GM12878 (cell line): ENCODE data around the gene CACNA2D3. TPM values are rescaled to one million over a fixed set of nuclear protein-coding genes. Genes with fewer than 3 reads are reported as not detected.

Source experiments
- ATAC-seq: fragments of 200-7000 bp; cut with Tn5 transposase; 3 replicates; pipeline ENCODE4 v1.9.1; 2020; ENCODE audit warnings: mild to moderate bottlenecking, moderate library complexity
- BruUV-seq: library from RNA; stranded (reverse); fragments of 400-500 nt; replicated peaks from 2 replicates; lab custom pipeline; 2021; lab: Mats Ljungman, UMichigan
- CTCF ChIA-PET: fragments of 300-600 bp; sonication (Branson Sonifier 250); formaldehyde crosslinking; extraction: SDS; loops from one replicate; lab custom pipeline; 2021; ENCODE audit warnings: inconsistent platforms; lab: Yijun Ruan, JAX
- POLR2A ChIA-PET: fragments of 350-600 bp; formaldehyde crosslinking; extraction: SDS; loops from one replicate; lab custom pipeline; 2021; ENCODE audit warnings: inconsistent platforms; lab: Charles Lee
- RAD21 ChIA-PET: fragments of 300-600 bp; sonication (Branson Sonifier 250); formaldehyde crosslinking; loops from one replicate; lab custom pipeline; 2023; ENCODE audit warnings: antibody characterized with exemption; ENCODE audit not compliant: unreplicated experiment; lab: Charles Lee
- SMC1A ChIA-PET: fragments of 300-600 bp; sonication (Branson Sonifier 250); formaldehyde crosslinking; loops from one replicate; lab custom pipeline; 2023; ENCODE audit not compliant: unreplicated experiment, uncharacterized antibody; lab: Charles Lee
- DNase-seq: peaks from one replicate; pipeline ENCODE4 v3.0.0-alpha.2; 2011; ENCODE audit warnings: low read depth, low spot score
- FAIRE-seq: peaks from 3 replicates; lab custom pipeline; 2011; peaks lifted over from hg19 to GRCh38; lab: Jason Lieb, UNC
- H2AFZ ChIP-seq: 2 replicates; pipeline ENCODE4 v1.6.0; 2011; ENCODE audit warnings: low read depth, low read length, control low read depth; ENCODE audit not compliant: control insufficient read depth
- H3K27ac ChIP-seq: 2 replicates; pipeline ENCODE4 v1.5.1; 2011; ENCODE audit warnings: control low read depth; ENCODE audit not compliant: control insufficient read depth, insufficient read depth
- H3K27me3 ChIP-seq, 2 experiments: replicated peaks in 1 of 2; 2 replicates each; pipeline versions ENCODE4 v1.6.0 to v1.6.1; 2011; ENCODE audit warnings: low read length in 1 of 2; ENCODE audit not compliant: control insufficient read depth in 2 of 2, insufficient read depth in 2 of 2
- H3K36me3 ChIP-seq, 2 experiments: 2 replicates each; pipeline ENCODE4 v1.5.1; 2011; ENCODE audit warnings: low read length in 1 of 2; ENCODE audit not compliant: control insufficient read depth in 2 of 2, insufficient read depth in 2 of 2
- H3K4me1 ChIP-seq: 2 replicates; pipeline ENCODE4 v1.6.1; 2011; ENCODE audit warnings: mild to moderate bottlenecking, low read length, moderate library complexity, mixed read lengths; ENCODE audit not compliant: control insufficient read depth, insufficient read depth
- H3K4me2 ChIP-seq: 2 replicates; pipeline ENCODE4 v1.6.0; 2011; ENCODE audit warnings: control low read depth; ENCODE audit not compliant: control insufficient read depth, insufficient read depth
- H3K4me3 ChIP-seq: fragments of 200-600 bp; sonication (generic); 2 replicates; pipeline ENCODE4 v1.5.1; 2016
- H3K79me2 ChIP-seq: 2 replicates; pipeline ENCODE4 v1.6.0; 2011; ENCODE audit warnings: low read length; ENCODE audit not compliant: control insufficient read depth, insufficient read depth
- H3K9ac ChIP-seq: 2 replicates; pipeline ENCODE4 v1.8.0; 2011; ENCODE audit warnings: low read length, control low read depth, mixed read lengths; ENCODE audit not compliant: control insufficient read depth, insufficient read depth
- H3K9me3 ChIP-seq: replicated peaks from 3 replicates; pipeline ENCODE4 v1.5.1; 2011; ENCODE audit warnings: mild to moderate bottlenecking, low read length; ENCODE audit not compliant: control insufficient read depth, insufficient read depth
- H4K20me1 ChIP-seq: 2 replicates; pipeline ENCODE4 v1.6.0; 2011; ENCODE audit not compliant: control insufficient read depth, insufficient read depth
- BCL3 ChIP-seq: IDR thresholded peaks from 2 replicates; pipeline ENCODE4 v1.6.1; 2011; ENCODE audit warnings: borderline replicate concordance, low read depth, mild to moderate bottlenecking, moderate library complexity, low read length; ENCODE audit not compliant: insufficient read depth, poor library complexity, severe bottlenecking
- E4F1 ChIP-seq: fragments of 450-650 bp; IDR thresholded peaks from 2 replicates; pipeline ENCODE4 v1.6.1; 2018; ENCODE audit warnings: borderline replicate concordance, mild to moderate bottlenecking; ENCODE audit not compliant: partially characterized antibody
- EP300 ChIP-seq, 2 experiments: fragments of 150-350 bp in 1 of 2; IDR thresholded peaks; 2 replicates each; pipeline ENCODE4 v1.6.1; 2011 to 2012; ENCODE audit warnings: low read depth in 2 of 2, low read length in 2 of 2, borderline replicate concordance in 1 of 2, improper control_type of control experiment in 1 of 2, inconsistent platforms in 1 of 2; ENCODE audit not compliant: control insufficient read depth in 1 of 2
- GATAD2B ChIP-seq: fragments of 450-650 bp; conservative IDR thresholded peaks from 2 replicates; pipeline ENCODE4 v1.6.1; 2017; ENCODE audit warnings: low read depth, mild to moderate bottlenecking, moderate library complexity
- HDAC6 ChIP-seq: fragments of 200-600 bp; sonication (generic); IDR thresholded peaks from one replicate; pipeline ENCODE4 v1.8.0; 2017; ENCODE audit warnings: antibody characterized with exemption; ENCODE audit not compliant: unreplicated experiment
- KDM1A ChIP-seq: fragments of 200-600 bp; sonication (generic); IDR thresholded peaks from 2 replicates; pipeline ENCODE4 v1.6.1; 2016; ENCODE audit warnings: borderline replicate concordance
- MYB ChIP-seq: fragments of 150-350 bp; IDR thresholded peaks from 2 replicates; pipeline ENCODE4 v1.6.1; 2014; ENCODE audit warnings: mild to moderate bottlenecking, low read depth, low read length, borderline replicate concordance
- NFXL1 ChIP-seq: fragments of 450-650 bp; IDR thresholded peaks from 2 replicates; pipeline ENCODE4 v1.6.1; 2017; ENCODE audit warnings: antibody characterized with exemption, mild to moderate bottlenecking, borderline replicate concordance
- NR2C2 ChIP-seq: IDR thresholded peaks from 2 replicates; pipeline ENCODE4 v1.6.1; 2011; ENCODE audit warnings: borderline replicate concordance, low read depth; ENCODE audit not compliant: control insufficient read depth, insufficient read length
- NRF1 ChIP-seq: conservative IDR thresholded peaks from 2 replicates; pipeline ENCODE4 v1.6.1; 2011; ENCODE audit warnings: mild to moderate bottlenecking, low read depth, low read length, improper control_type of control experiment
- SREBF2 ChIP-seq: IDR thresholded peaks from 2 replicates; pipeline ENCODE4 v1.6.1; 2012; ENCODE audit warnings: mild to moderate bottlenecking, low read length
- TBL1XR1 ChIP-seq: IDR thresholded peaks from 2 replicates; pipeline ENCODE4 v1.6.1; 2012; ENCODE audit warnings: low read depth, low read length, improper control_type of control experiment
- ZBED1 ChIP-seq: IDR thresholded peaks from 2 replicates; pipeline ENCODE4 v1.6.1; 2016; ENCODE audit warnings: borderline replicate concordance
- ZNF207 ChIP-seq: fragments of 450-650 bp; IDR thresholded peaks from 2 replicates; pipeline ENCODE4 v1.6.1; 2014; ENCODE audit warnings: antibody characterized with exemption, mild to moderate bottlenecking, borderline replicate concordance
- ZNF217 ChIP-seq: fragments of 450-650 bp; IDR thresholded peaks from 2 replicates; pipeline ENCODE4 v1.6.1; 2017; ENCODE audit warnings: antibody characterized with exemption, mild to moderate bottlenecking
- WGBS: methylation state at CpG from one replicate; pipeline ENCODE4 v1.1.6; 2016; ENCODE audit warnings: low lambda C conversion rate; ENCODE audit not compliant: insufficient replicate concordance, insufficient coverage; ENCODE audit errors: missing lambda C conversion rate; 5-methylcytosine and 5-hydroxymethylcytosine counted together
- in situ Hi-C: fragments of 300-500 bp; cut with MboI; formaldehyde crosslinking; loops from 9 replicates; pipeline ENCODE4 v1.14.3; 2018; ENCODE audit warnings: mixed read lengths
- intact Hi-C: fragments of 100-400 bp; cut with micrococcal nuclease; formaldehyde crosslinking; loops from one replicate; pipeline ENCODE4 v1.14.2; 2022; ENCODE audit not compliant: unreplicated experiment
- polyA plus RNA-seq, 11 experiments: library from polyadenylated mRNA; depleted of rRNA in 4 of 11; unstranded in 6 of 11; stranded (reverse) in 5 of 11; fragments of >200 nt; fragmentation: Nextera tagmentation in 4 of 11; fragmentation: Illumina TruSeq in 1 of 11; extraction: Ambion mirVana in 4 of 11; extraction: Trizol in 1 of 11; gene quantifications; 1 replicate in 1 of 11; 2 replicates in 10 of 11; pipeline versions ENCODE4 v1.2.1 to v1.2.3, GENCODE V29; 2011 to 2016; ENCODE audit warnings: inconsistent platforms in 2 of 11, missing spikeins in 2 of 11, low read depth in 1 of 11
- total RNA-seq, 4 experiments: library from RNA; depleted of rRNA in 3 of 4; stranded (reverse); fragments of >200 nt in 3 of 4; fragmentation: Illumina TruSeq in 1 of 4; extraction: Trizol in 1 of 4; gene quantifications; 2 replicates each; pipeline versions ENCODE4 v1.2.1 to v1.2.3, GENCODE V29; 2013 to 2021

CACNA2D3 gene
- total and polyA plus RNA-seq, 10 of the 15 experiments (the other 5 are each of a cell fraction or from before 2014, with no cell fraction given), result not detected

DNA sequence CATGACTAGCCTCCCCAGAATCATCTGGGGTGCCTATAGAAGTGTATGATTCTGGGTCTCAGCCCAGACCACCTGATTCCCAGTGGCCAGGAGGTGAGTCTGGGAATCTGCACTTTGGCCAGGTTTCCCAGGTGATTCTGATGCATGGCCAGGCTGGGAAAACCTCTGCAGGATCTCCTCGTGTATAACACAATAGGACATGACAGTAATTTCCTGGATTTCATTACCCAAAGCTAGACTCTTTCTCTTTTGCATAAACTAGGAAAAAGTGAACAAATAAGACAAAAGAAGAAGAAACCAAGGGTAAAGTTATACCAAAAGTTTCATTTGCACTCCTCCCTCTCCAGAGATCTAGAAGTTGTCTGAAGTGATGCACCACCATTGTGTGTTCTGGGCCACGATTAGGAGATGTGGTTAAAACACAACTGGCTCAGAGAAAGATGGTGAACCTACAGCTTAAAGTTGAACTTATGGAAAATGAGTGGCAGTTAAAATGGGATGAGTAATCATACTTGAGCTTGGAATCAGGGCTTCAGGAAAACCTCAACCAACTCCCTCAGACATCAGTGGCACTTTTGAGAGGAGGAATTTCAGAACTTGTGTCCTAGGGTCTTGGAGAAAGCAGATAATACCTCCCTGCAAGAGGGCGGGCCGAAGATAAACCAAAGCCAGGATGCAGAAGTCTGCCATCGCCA, 914.7 kb downstream of the CACNA2D3 start:
- DNase-seq, result no peak
- Histone ChIP-seq H3K4me3 (no peak overlapping the region), H3K9ac (no peak overlapping the region), H3K27ac (no peak overlapping the region), H3K79me2 (no peaks in the 10 kb centered on the region), H3K36me3 (no peaks in the 10 kb centered on the region), H3K9me3 (no peaks in the 10 kb centered on the region), H3K4me1 (no peaks in the 10 kb centered on the region), H3K4me2 (no peak overlapping the region), H4K20me1 (no peaks in the 10 kb centered on the region), H2AFZ (no peak overlapping the region), H3K27me3 (no peaks in the 10 kb centered on the region; a peak in 1 of 4 replicates)
- BruUV-seq, result no TSS peak
- ChIA-PET POLR2A (no interaction called here), CTCF (no interaction called here), RAD21 (no interaction called here), SMC1A (no interaction called here)
- ATAC-seq, result no peak
- intact Hi-C loops, result no loop called here
- TF ChIP-seq SREBF2 (no peak), NR2C2 (no peak), TBL1XR1 (no peak), HDAC6 (no peak), ZBED1 (no peak), KDM1A (no peak), ZNF207 (no peak), BCL3 (no peak), EP300 (IDR thresholded peaks at IDR 0.05; ENCODE audit: borderline replicate concordance in 1 of 2, control insufficient read depth in 1 of 2, low read depth in 2 of 2, low read length in 2 of 2) (no peak), GATAD2B (no peak), NFXL1 (no peak), ZNF217 (no peak), E4F1 (no peak), NRF1 (no peak), MYB (no peak)
- no peak for FAIRE-seq
- 33% methylated on average over 5 of the region's 5 CpGs for WGBS
- in situ Hi-C loops, result no loop called here
